Measurements from ENCODE around the gene MAD2L2.

GRCh38 chr1:11703357-11704193, 22.6 kb upstream of the MAD2L2 start:
- TF ChIP-seq TAF1 (IDR thresholded peaks at IDR 0.05; ENCODE audit: low read depth) (no peak), REST (IDR thresholded peaks at IDR 0.05; ENCODE audit: low read depth) (no peak)

Data from Ishikawa (cell line).